Measurements from ENCODE around the gene LCN9. TPM values are rescaled to one million over a fixed set of nuclear protein-coding genes. Genes with fewer than 3 reads are reported as not detected.

LCN9 gene
- total and polyA plus RNA-seq, 2 of the 4 experiments (the other 2 are of a cell fraction): not detected

GRCh38 chr9:135701067-135701958 lies 38.2 kb downstream of the LCN9 start:
- peaks cover 18% of the 10 kb centered on the region; the same call in 1 of the 2 replicates for H3K27me3 ChIP-seq (ENCODE audit: control insufficient read depth, insufficient read depth, low read length)
- H2BK120ac ChIP-seq (ENCODE audit: low read depth, low read length): no peak overlapping the region
- no peak overlapping the region for H3K9ac ChIP-seq (ENCODE audit: low read depth, low read length)
- no peak for TF ChIP-seq SMC3 (IDR thresholded peaks at IDR 0.05; ENCODE audit: low read depth, low read length)
- peak; percentile 56; the same call in 1 of the 2 replicates for TF ChIP-seq BHLHE40 (IDR thresholded peaks at IDR 0.05; ENCODE audit: low read depth, low read length)
- no peak for TF ChIP-seq MXI1 (IDR thresholded peaks at IDR 0.05; ENCODE audit: borderline replicate concordance, low read depth, low read length)
- TF ChIP-seq CEBPB (IDR thresholded peaks at IDR 0.05; ENCODE audit: low read depth, low read length): no peak
- no peak for TF ChIP-seq RAD21 (IDR thresholded peaks at IDR 0.05; ENCODE audit: low read length)
- no peaks in the 10 kb centered on the region for H3K79me1 ChIP-seq (ENCODE audit: low read depth in 1 of 2, low read length in 2 of 2)
- DNase-seq (no peak), ATAC-seq (ENCODE audit: low read depth) (peak; percentile 42)
- H4K8ac ChIP-seq (ENCODE audit: low read depth in 2 of 2, low read length in 2 of 2): no peak overlapping the region
- no TSS peak for BruUV-seq (replicated peaks)
- no peak overlapping the region for H4K5ac ChIP-seq (ENCODE audit: low read depth, low read length)
- no peak overlapping the region for H3K14ac ChIP-seq (replicated peaks; ENCODE audit: low read depth, low read length)
- no peak overlapping the region for H2BK15ac ChIP-seq (ENCODE audit: low read depth, low read length)
- peak overlapping the region; percentile 86 for H2AFZ ChIP-seq (replicated peaks; ENCODE audit: low read length, poor library complexity)
- no peaks in the 10 kb centered on the region for H3K9me1 ChIP-seq (ENCODE audit: insufficient read depth, low read length)
- ChIA-PET POLR2A (ENCODE audit: unreplicated experiment) (no interaction called here), CTCF (no interaction called here)
- no peak overlapping the region for H3K4me3 ChIP-seq (ENCODE audit: insufficient read depth, low read depth, low read length)
- no peak overlapping the region for H3K18ac ChIP-seq (ENCODE audit: low read depth, low read length)
- intact Hi-C loops (cut with micrococcal nuclease): loop anchor here (5.0 kb wide), 1 partner anchor 261 kb away; the partner anchor contains the start of gene UBAC1
- no peak overlapping the region for H3K56ac ChIP-seq (ENCODE audit: extremely low read depth, insufficient read depth, low read length)
- in situ Hi-C loops (cut with MboI; ENCODE audit: low sequenced_read_pairs): loop anchor here (10.0 kb wide), 1 partner anchor 423 kb away; no protein-coding TSS in a partner anchor
- H3K27ac ChIP-seq (ENCODE audit: insufficient read depth, low read length): no peak overlapping the region
- H3K23ac ChIP-seq (ENCODE audit: low read depth, low read length): no peak overlapping the region
- peak overlapping the region; percentile 5 for H2AK9ac ChIP-seq (replicated peaks; ENCODE audit: low read depth, low read length, poor library complexity)
- H3K9me3 ChIP-seq (ENCODE audit: control insufficient read depth, insufficient read depth, low read length): no peaks in the 10 kb centered on the region
- dilution Hi-C loops (cut with HindIII; ENCODE audit: low sequenced_read_pairs, unreplicated experiment): no loop called here
- H2BK20ac ChIP-seq (ENCODE audit: low read depth, low read length): no peak overlapping the region
- no peaks in the 10 kb centered on the region for H4K20me1 ChIP-seq (ENCODE audit: insufficient read depth, low read length)
- H3K4me1 ChIP-seq (ENCODE audit: control insufficient read depth, insufficient read depth, low read length): peaks cover 1% of the 10 kb centered on the region; the same call in 1 of the 2 replicates
- no peak overlapping the region for H2BK5ac ChIP-seq (ENCODE audit: low read depth, low read length, poor library complexity, severe bottlenecking)
- H4K91ac ChIP-seq (ENCODE audit: insufficient read depth, low read depth, low read length): no peak overlapping the region
- no peak overlapping the region for H2AK5ac ChIP-seq (ENCODE audit: low read depth, low read length)
- 31% methylated on average over 13 of the region's 40 CpGs; no CpG with 5 or more reads in 1 of the 2 experiments for WGBS, 2 experiments (ENCODE audit: extremely low coverage in 2 of 2, insufficient read length in 1 of 2)
- H3K36me3 ChIP-seq (ENCODE audit: control insufficient read depth, insufficient read depth, low read length): no peaks in the 10 kb centered on the region
- 0 out of 2 replicates have a peak overlapping the region, but pooled peaks have one; percentile 32 for H3K4me2 ChIP-seq (ENCODE audit: low read depth, low read length)
- no peak overlapping the region for H3K4ac ChIP-seq (ENCODE audit: low read depth, low read length)
